ENCODE data around the gene CCNB1.
"Not testable (repeated sequence)": the region's sequence is repeated elsewhere in the genome, so short reads cannot be mapped to it uniquely, and the experiment has no call there.

The CCNB1 gene

GRCh38 chr5:69166686-69167492, at the start of gene CCNB1:
CCNB1 (plus strand) TSS chr5:69167150; CDS start chr5:69167263, 113 bp downstream.
- DNase-seq (ENCODE audit: insufficient read length, low spot score) (peak; percentile 98), FAIRE-seq (peak; percentile 94)

GRCh38 chr5:69129413-69129812, 37.5 kb upstream of the CCNB1 start:
- FAIRE-seq (no peak), DNase-seq (ENCODE audit: insufficient read length, low spot score) (no peak)

GRCh38 chr5:69130241-69130640, 36.7 kb upstream of the CCNB1 start:
- FAIRE-seq: no peak
- no peak for DNase-seq (ENCODE audit: insufficient read length, low spot score)

- DNase-seq (ENCODE audit: insufficient read length, low spot score) (no peak), FAIRE-seq (no peak)
Observed at GRCh38 chr5:69131304-69131703, 35.6 kb upstream of the CCNB1 start.

- no peak for FAIRE-seq
- no peak for DNase-seq (ENCODE audit: insufficient read length, low spot score)
Observed at GRCh38 chr5:69134126-69134525, 32.8 kb upstream of the CCNB1 start.

- DNase-seq (ENCODE audit: insufficient read length, low spot score) (no peak), FAIRE-seq (no peak)
Observed at GRCh38 chr5:69136293-69136692, 30.7 kb upstream of the CCNB1 start.

GRCh38 chr5:69137208-69137607, 29.7 kb upstream of the CCNB1 start:
- DNase-seq (ENCODE audit: insufficient read length, low spot score); FAIRE-seq: not testable (repeated sequence)

- FAIRE-seq (no peak), DNase-seq (ENCODE audit: insufficient read length, low spot score) (no peak)
Observed at GRCh38 chr5:69137807-69138206, 29.1 kb upstream of the CCNB1 start.

GRCh38 chr5:69138766-69139165, 28.2 kb upstream of the CCNB1 start:
- no peak for DNase-seq (ENCODE audit: insufficient read length, low spot score)
- FAIRE-seq: no peak

GRCh38 chr5:69140239-69140638, 26.7 kb upstream of the CCNB1 start:
- not testable (repeated sequence) for FAIRE-seq; DNase-seq (ENCODE audit: insufficient read length, low spot score)

GRCh38 chr5:69140827-69141226, 26.1 kb upstream of the CCNB1 start:
- FAIRE-seq (no peak), DNase-seq (ENCODE audit: insufficient read length, low spot score) (no peak)

- not testable (repeated sequence) for FAIRE-seq; DNase-seq (ENCODE audit: insufficient read length, low spot score)
Observed at GRCh38 chr5:69148576-69148975, 18.4 kb upstream of the CCNB1 start.

- FAIRE-seq: no peak
- DNase-seq (ENCODE audit: insufficient read length, low spot score): no peak
Observed at GRCh38 chr5:69148981-69149675, 17.8 kb upstream of the CCNB1 start.

- no peak for FAIRE-seq
Observed at GRCh38 chr5:69149676-69150010, 17.3 kb upstream of the CCNB1 start.

GRCh38 chr5:69152731-69153130, 14.2 kb upstream of the CCNB1 start:
- DNase-seq (ENCODE audit: insufficient read length, low spot score) (no peak), FAIRE-seq (no peak)

More at GRCh38 chr5:69149676-69150010, 17.3 kb upstream of the CCNB1 start:
- DNase-seq (ENCODE audit: insufficient read length, low spot score): no peak

- no peak for FAIRE-seq
- no peak for DNase-seq (ENCODE audit: insufficient read length, low spot score)
Observed at GRCh38 chr5:69156456-69156855, 10.5 kb upstream of the CCNB1 start.

- no peak for FAIRE-seq
- DNase-seq (ENCODE audit: insufficient read length, low spot score): no peak
Observed at GRCh38 chr5:69158039-69158438, 8.9 kb upstream of the CCNB1 start.

- DNase-seq (ENCODE audit: insufficient read length, low spot score): no peak
- FAIRE-seq: no peak
Observed at GRCh38 chr5:69160651-69161050, 6.3 kb upstream of the CCNB1 start.

- DNase-seq (ENCODE audit: insufficient read length, low spot score) (no peak), FAIRE-seq (no peak)
Observed at GRCh38 chr5:69167493-69167855, 524 bp downstream of the CCNB1 start.

GRCh38 chr5:69167929-69168328, 979 bp downstream of the CCNB1 start:
- no peak for FAIRE-seq
- DNase-seq (ENCODE audit: insufficient read length, low spot score): no peak

GRCh38 chr5:69170495-69170894, 3.5 kb downstream of the CCNB1 start:
- FAIRE-seq (no peak), DNase-seq (ENCODE audit: insufficient read length, low spot score) (no peak)

GRCh38 chr5:69170969-69171368, 4.0 kb downstream of the CCNB1 start:
- no peak for FAIRE-seq
- DNase-seq (ENCODE audit: insufficient read length, low spot score): no peak
